ENCODE results near the gene KREMEN1.

Gene KREMEN1

DNA sequence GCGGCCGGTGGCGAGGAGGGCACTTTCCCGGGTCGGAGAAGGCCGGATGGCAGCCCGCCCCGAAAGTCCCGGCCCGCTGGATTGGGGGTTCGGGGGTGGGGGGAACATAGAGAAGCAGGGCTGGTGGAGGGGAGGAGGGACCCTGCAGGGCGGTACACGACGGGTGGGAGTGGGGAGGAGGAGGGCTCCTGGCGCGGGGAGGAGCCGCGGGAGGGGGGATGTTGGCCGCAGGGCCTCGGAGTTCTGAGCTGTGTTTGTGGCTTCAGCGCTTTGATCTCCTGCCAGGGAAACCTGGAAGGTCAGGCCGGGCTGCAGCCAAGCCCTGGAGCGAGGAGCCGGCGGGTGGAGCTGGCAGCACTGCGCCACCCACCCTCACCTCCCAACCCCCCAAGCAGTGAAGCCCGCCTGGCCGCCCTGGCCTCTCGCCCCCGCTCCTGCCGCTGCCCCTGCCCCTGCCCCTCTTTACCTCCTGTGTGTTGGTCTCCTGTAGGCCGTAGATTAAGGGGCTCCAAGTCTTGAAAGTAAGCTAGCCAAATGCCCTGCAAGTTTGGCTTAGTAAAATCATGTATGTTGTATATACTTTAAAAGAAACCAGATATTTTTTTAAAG, 42.1 kb upstream of the KREMEN1 start:
- Histone ChIP-seq H3K36me3 (replicated peaks; ENCODE audit: insufficient read depth, low read length) (no peaks in the 10 kb centered on the region), H3F3A (ENCODE audit: insufficient read depth, low read length) (no peaks in the 10 kb centered on the region), H3K9ac (ENCODE audit: low read length) (no peak overlapping the region), H3K9me3 (replicated peaks; ENCODE audit: insufficient read depth, low read length) (no peaks in the 10 kb centered on the region), H3K4me3 (ENCODE audit: low read length) (no peak overlapping the region), H3K4me2 (ENCODE audit: low read depth, low read length) (no peak overlapping the region), H2AFZ (ENCODE audit: low read length) (no peak overlapping the region), H4K20me1 (ENCODE audit: insufficient read depth, low read length) (no peaks in the 10 kb centered on the region), H3K27ac (ENCODE audit: low read length) (no peak overlapping the region), H3K4me1 (ENCODE audit: low read length) (no peaks in the 10 kb centered on the region), H3K27me3 (replicated peaks; ENCODE audit: insufficient read depth, low read length) (no peaks in the 10 kb centered on the region), H3K9me2 (replicated peaks; ENCODE audit: insufficient read depth, low read length) (no peaks in the 10 kb centered on the region), H3K79me2 (ENCODE audit: low read length) (no peaks in the 10 kb centered on the region)
- DNase-seq = no peak
- TF ChIP-seq, protein P1, sequence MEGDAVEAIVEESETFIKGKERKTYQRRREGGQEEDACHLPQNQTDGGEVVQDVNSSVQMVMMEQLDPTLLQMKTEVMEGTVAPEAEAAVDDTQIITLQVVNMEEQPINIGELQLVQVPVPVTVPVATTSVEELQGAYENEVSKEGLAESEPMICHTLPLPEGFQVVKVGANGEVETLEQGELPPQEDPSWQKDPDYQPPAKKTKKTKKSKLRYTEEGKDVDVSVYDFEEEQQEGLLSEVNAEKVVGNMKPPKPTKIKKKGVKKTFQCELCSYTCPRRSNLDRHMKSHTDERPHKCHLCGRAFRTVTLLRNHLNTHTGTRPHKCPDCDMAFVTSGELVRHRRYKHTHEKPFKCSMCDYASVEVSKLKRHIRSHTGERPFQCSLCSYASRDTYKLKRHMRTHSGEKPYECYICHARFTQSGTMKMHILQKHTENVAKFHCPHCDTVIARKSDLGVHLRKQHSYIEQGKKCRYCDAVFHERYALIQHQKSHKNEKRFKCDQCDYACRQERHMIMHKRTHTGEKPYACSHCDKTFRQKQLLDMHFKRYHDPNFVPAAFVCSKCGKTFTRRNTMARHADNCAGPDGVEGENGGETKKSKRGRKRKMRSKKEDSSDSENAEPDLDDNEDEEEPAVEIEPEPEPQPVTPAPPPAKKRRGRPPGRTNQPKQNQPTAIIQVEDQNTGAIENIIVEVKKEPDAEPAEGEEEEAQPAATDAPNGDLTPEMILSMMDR (IDR thresholded peaks at IDR 0.05; ENCODE audit: low read length) = no peak
- no peak for TF ChIP-seq EZH2phosphoT487 (IDR thresholded peaks at IDR 0.05; ENCODE audit: low read length)
- no peak for TF ChIP-seq EZH2 (optimal IDR thresholded peaks at IDR 0.05; ENCODE audit: low read depth, low read length)

- H3K79me2 ChIP-seq (ENCODE audit: low read length) = no peaks in the 10 kb centered on the region
- DNase-seq = no peak
- no peak overlapping the region for H3K4me2 ChIP-seq (ENCODE audit: low read depth, low read length)
- H3K27ac ChIP-seq (ENCODE audit: low read length) = no peak overlapping the region
- no peak overlapping the region for H3K9ac ChIP-seq (ENCODE audit: low read length)
- H3K27me3 ChIP-seq (replicated peaks; ENCODE audit: insufficient read depth, low read length) = no peaks in the 10 kb centered on the region
- TF ChIP-seq EZH2 (optimal IDR thresholded peaks at IDR 0.05; ENCODE audit: low read depth, low read length) = no peak
- no peak for TF ChIP-seq EZH2phosphoT487 (IDR thresholded peaks at IDR 0.05; ENCODE audit: low read length)
- TF ChIP-seq, protein P1 (IDR thresholded peaks at IDR 0.05; ENCODE audit: low read length) = no peak
- no peaks in the 10 kb centered on the region for H4K20me1 ChIP-seq (ENCODE audit: insufficient read depth, low read length)
- no peaks in the 10 kb centered on the region for H3K4me1 ChIP-seq (ENCODE audit: low read length)
- no peaks in the 10 kb centered on the region for H3K9me2 ChIP-seq (replicated peaks; ENCODE audit: insufficient read depth, low read length)
- no peaks in the 10 kb centered on the region for H3F3A ChIP-seq (ENCODE audit: insufficient read depth, low read length)
- H3K4me3 ChIP-seq (ENCODE audit: low read length) = no peak overlapping the region
- H2AFZ ChIP-seq (ENCODE audit: low read length) = no peak overlapping the region
- no peaks in the 10 kb centered on the region for H3K36me3 ChIP-seq (replicated peaks; ENCODE audit: insufficient read depth, low read length)
- H3K9me3 ChIP-seq (replicated peaks; ENCODE audit: insufficient read depth, low read length) = no peaks in the 10 kb centered on the region
These were observed 41.4 kb upstream of the KREMEN1 start for GRCh38 chr22:29031227-29032011.

GRCh38 chr22:29032014-29032475, 40.8 kb upstream of the KREMEN1 start:
- Histone ChIP-seq H3K9ac (ENCODE audit: low read length) (no peak overlapping the region), H3K4me3 (ENCODE audit: low read length) (no peak overlapping the region)
- no peak for DNase-seq

More at GRCh38 chr22:29032014-29032475, 40.8 kb upstream of the KREMEN1 start:
- no peaks in the 10 kb centered on the region for H3K36me3 ChIP-seq (replicated peaks; ENCODE audit: insufficient read depth, low read length)
- no peaks in the 10 kb centered on the region for H4K20me1 ChIP-seq (ENCODE audit: insufficient read depth, low read length)
- H3F3A ChIP-seq (ENCODE audit: insufficient read depth, low read length) = no peaks in the 10 kb centered on the region
- no peak overlapping the region for H3K4me2 ChIP-seq (ENCODE audit: low read depth, low read length)
- H3K9me3 ChIP-seq (replicated peaks; ENCODE audit: insufficient read depth, low read length) = no peaks in the 10 kb centered on the region
- H3K4me1 ChIP-seq (ENCODE audit: low read length) = no peaks in the 10 kb centered on the region
- H3K9me2 ChIP-seq (replicated peaks; ENCODE audit: insufficient read depth, low read length) = no peaks in the 10 kb centered on the region
- H3K27ac ChIP-seq (ENCODE audit: low read length) = no peak overlapping the region
- no peaks in the 10 kb centered on the region for H3K79me2 ChIP-seq (ENCODE audit: low read length)
- no peak overlapping the region for H2AFZ ChIP-seq (ENCODE audit: low read length)
- TF ChIP-seq EZH2 (optimal IDR thresholded peaks at IDR 0.05; ENCODE audit: low read depth, low read length) (no peak), EZH2phosphoT487 (IDR thresholded peaks at IDR 0.05; ENCODE audit: low read length) (no peak)
- TF ChIP-seq, protein P1 (IDR thresholded peaks at IDR 0.05; ENCODE audit: low read length) = no peak
- H3K27me3 ChIP-seq (replicated peaks; ENCODE audit: insufficient read depth, low read length) = no peaks in the 10 kb centered on the region

Measured in MM.1S (cell line).